HUES48 (cell line): Measurements from ENCODE around the gene COMMD8.

Experiments
- H3K27ac ChIP-seq: one replicate; pipeline ENCODE4 v1.7.0; 2013; ENCODE audit warnings: low read depth, low read length, inconsistent platforms
- H3K27me3 ChIP-seq: 2 replicates; pipeline ENCODE4 v1.6.1; 2013; ENCODE audit warnings: mild to moderate bottlenecking, low read length; ENCODE audit not compliant: control insufficient read depth, insufficient read depth
- H3K36me3 ChIP-seq: 2 replicates; pipeline ENCODE4 v1.6.1; 2013; ENCODE audit warnings: low read length; ENCODE audit not compliant: control insufficient read depth, insufficient read depth
- H3K4me1 ChIP-seq: 2 replicates; pipeline ENCODE4 v1.6.1; 2013; ENCODE audit warnings: mild to moderate bottlenecking, low read length; ENCODE audit not compliant: control insufficient read depth, insufficient read depth
- H3K4me3 ChIP-seq: 2 replicates; pipeline ENCODE4 v1.5.1; 2013; ENCODE audit warnings: mild to moderate bottlenecking, low read depth, low read length
- H3K9ac ChIP-seq: 2 replicates; pipeline ENCODE4 v1.6.1; 2013; ENCODE audit warnings: mild to moderate bottlenecking, low read depth, low read length, moderate library complexity
- H3K9me3 ChIP-seq: 2 replicates; pipeline ENCODE4 v1.6.1; 2013; ENCODE audit warnings: low read length; ENCODE audit not compliant: control insufficient read depth, insufficient read depth

COMMD8 gene

DNA sequence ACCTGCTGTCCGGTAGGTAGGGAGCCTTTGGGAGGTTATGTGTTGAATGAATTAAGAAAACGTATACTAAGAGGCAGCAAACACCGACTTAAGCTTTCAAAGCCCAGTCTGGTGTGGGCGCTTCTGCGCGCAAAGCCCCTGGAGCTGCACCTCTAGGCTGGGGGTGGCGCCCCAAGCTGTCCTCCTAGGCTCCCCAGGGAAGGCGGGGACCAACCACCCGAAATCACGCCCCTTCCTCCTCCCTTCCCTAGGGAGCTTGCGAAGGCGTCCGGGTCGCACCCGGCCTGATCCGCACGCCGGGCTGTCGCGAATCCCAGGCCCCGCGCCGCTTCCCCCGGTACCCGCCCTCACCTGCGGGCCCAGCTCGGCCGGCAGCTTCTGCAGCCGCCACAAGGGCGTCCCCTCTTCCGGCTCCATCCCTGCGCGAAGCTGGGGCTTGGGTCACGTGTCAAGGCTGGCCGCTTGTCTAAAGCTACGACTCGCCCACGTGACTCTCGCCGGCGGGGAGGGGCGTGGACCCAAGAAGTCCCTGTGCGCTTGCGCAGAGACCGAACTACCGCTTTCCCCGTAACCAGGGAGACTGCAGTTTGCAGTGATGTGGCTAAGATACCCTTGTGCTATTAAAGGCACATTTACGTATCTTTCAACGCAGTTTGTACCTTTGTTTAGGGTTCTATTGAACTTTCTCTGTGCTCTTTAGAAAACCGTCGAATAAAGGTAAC, at the start of gene COMMD8:
TSS of gene COMMD8 (minus strand) at position 468 of the 722 bp plus-strand sequence. CDS start at position 417, 51 bp downstream.
- no peaks in the 10 kb centered on the region for H3K9me3 ChIP-seq
- H3K4me1 ChIP-seq = peaks cover 10% of the 10 kb centered on the region; the same call in 1 of the 2 replicates
- peak within 1 kb of the TSS; percentile 62 for H3K9ac ChIP-seq

DNA sequence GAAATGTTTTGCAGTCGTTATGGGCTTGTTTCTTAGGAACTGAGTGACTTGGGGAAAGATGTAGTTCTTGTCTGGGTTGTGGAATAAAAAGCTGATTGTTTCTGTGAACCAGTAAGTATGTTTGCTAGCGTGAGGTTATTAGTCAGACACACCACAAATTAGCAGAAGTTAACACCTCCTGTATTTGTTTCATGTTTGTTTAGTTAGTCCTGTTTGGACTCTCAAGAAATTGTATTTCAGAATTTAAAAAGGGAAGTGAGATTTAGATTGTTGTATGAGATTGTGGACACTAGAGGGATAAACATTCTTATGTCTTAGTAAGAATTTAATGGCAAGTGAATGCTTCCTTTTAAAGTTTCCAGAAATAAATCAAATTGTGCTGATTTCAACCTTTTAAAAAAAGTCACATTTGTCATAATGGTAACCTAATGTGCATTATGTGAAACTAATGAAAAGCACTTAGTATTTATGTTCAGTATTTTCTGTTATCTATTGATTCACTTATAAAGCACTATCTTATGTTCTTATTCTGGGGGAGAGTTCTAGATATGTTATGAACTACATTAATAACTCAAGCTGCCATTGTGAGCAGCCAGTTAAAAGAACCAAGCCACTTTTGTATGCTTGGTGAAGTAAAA, 47.1 kb upstream of the COMMD8 start:
- Histone ChIP-seq H3K9me3 (no peaks in the 10 kb centered on the region), H3K4me1 (peaks cover 14% of the 10 kb centered on the region), H3K27me3 (no peaks in the 10 kb centered on the region), H3K36me3 (no peaks in the 10 kb centered on the region), H3K4me3 (no peak overlapping the region), H3K27ac (no peak overlapping the region), H3K9ac (no peak overlapping the region)

More for the DNA sequence above, at the start of gene COMMD8:
- Histone ChIP-seq H3K27me3 (no peaks in the 10 kb centered on the region), H3K27ac (peak within 1 kb of the TSS; percentile 70), H3K36me3 (no peaks in the 10 kb centered on the region), H3K4me3 (peak within 1 kb of the TSS; percentile 88)

GRCh38 chr4:47505666-47506065, 42.2 kb upstream of the COMMD8 start:
- Histone ChIP-seq H3K4me3 (no peak overlapping the region), H3K9ac (no peak overlapping the region), H3K27ac (no peak overlapping the region), H3K27me3 (no peaks in the 10 kb centered on the region), H3K36me3 (no peaks in the 10 kb centered on the region), H3K9me3 (no peaks in the 10 kb centered on the region), H3K4me1 (peaks cover 14% of the 10 kb centered on the region)

- no peaks in the 10 kb centered on the region for H3K9me3 ChIP-seq
- H3K36me3 ChIP-seq = no peaks in the 10 kb centered on the region
- no peak overlapping the region for H3K9ac ChIP-seq
- no peak overlapping the region for H3K4me3 ChIP-seq
- no peak overlapping the region for H3K27ac ChIP-seq
- no peaks in the 10 kb centered on the region for H3K27me3 ChIP-seq
- H3K4me1 ChIP-seq = peaks cover 8% of the 10 kb centered on the region
Measured at GRCh38 chr4:47505147-47505546, 41.6 kb upstream of the COMMD8 start.

DNA sequence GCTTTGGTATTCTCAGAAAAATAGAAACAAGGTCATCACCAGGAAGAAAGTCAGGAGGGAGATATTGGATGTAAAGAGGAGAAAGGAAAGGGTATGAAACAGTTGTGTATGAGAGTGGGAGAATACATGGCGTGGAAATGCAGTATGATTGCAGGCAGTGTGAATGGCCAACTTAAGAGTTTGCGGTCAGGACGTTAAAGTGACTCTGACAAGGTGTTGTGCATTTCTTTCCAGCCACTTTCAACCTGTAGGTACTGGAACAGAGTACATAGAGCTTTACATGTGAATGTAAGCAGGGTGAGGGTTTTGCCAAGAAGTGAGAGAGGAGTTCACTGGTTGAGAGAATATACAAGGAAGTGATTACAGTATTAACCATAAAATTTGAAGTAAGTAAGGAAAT, 37.3 kb upstream of the COMMD8 start:
- Histone ChIP-seq H3K36me3 (no peaks in the 10 kb centered on the region), H3K4me3 (no peak overlapping the region), H3K27me3 (no peaks in the 10 kb centered on the region), H3K27ac (no peak overlapping the region), H3K4me1 (no peaks in the 10 kb centered on the region), H3K9me3 (no peaks in the 10 kb centered on the region), H3K9ac (no peak overlapping the region)

GRCh38 chr4:47499700-47500099, 36.2 kb upstream of the COMMD8 start:
- H3K36me3 ChIP-seq = no peaks in the 10 kb centered on the region
- H3K27me3 ChIP-seq = no peaks in the 10 kb centered on the region
- no peaks in the 10 kb centered on the region for H3K9me3 ChIP-seq
- H3K4me1 ChIP-seq = no peaks in the 10 kb centered on the region
- no peak overlapping the region for H3K27ac ChIP-seq
- no peak overlapping the region for H3K9ac ChIP-seq
- H3K4me3 ChIP-seq = no peak overlapping the region

DNA sequence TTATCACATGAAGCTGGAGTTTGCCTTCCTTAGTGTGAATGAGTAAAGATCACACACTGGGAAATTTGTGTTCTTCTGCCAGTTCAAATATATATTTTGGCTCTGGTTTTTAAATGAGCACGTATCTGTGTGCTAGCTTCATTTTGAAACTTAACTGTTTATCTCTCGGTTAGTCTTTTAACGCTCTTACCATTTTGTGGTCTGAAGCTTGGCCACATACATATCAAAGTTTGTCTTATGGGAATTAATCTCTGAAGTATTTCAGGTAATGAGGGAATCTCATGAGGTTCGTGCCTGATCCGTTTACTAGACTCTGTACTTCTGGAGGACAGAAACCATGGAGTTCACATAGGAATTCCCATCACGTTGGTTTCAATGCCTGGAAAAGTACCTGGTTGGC, 35.4 kb upstream of the COMMD8 start:
- no peaks in the 10 kb centered on the region for H3K4me1 ChIP-seq
- no peak overlapping the region for H3K9ac ChIP-seq
- no peak overlapping the region for H3K27ac ChIP-seq
- no peaks in the 10 kb centered on the region for H3K27me3 ChIP-seq
- no peaks in the 10 kb centered on the region for H3K9me3 ChIP-seq
- no peaks in the 10 kb centered on the region for H3K36me3 ChIP-seq
- H3K4me3 ChIP-seq = no peak overlapping the region

GRCh38 chr4:47494124-47494430, 30.6 kb upstream of the COMMD8 start:
- no peak overlapping the region for H3K9ac ChIP-seq
- H3K36me3 ChIP-seq = no peaks in the 10 kb centered on the region
- no peak overlapping the region for H3K4me3 ChIP-seq
- no peaks in the 10 kb centered on the region for H3K9me3 ChIP-seq
- no peaks in the 10 kb centered on the region for H3K4me1 ChIP-seq
- no peaks in the 10 kb centered on the region for H3K27me3 ChIP-seq
- no peak overlapping the region for H3K27ac ChIP-seq

GRCh38 chr4:47493238-47494123, 30.0 kb upstream of the COMMD8 start:
- Histone ChIP-seq H3K9me3 (no peaks in the 10 kb centered on the region), H3K4me3 (no peak overlapping the region), H3K27ac (no peak overlapping the region), H3K4me1 (no peaks in the 10 kb centered on the region), H3K27me3 (no peaks in the 10 kb centered on the region), H3K9ac (no peak overlapping the region), H3K36me3 (no peaks in the 10 kb centered on the region)

- Histone ChIP-seq H3K4me3 (no peak overlapping the region), H3K9ac (no peak overlapping the region), H3K27me3 (peaks cover 6% of the 10 kb centered on the region; the same call in 1 of the 2 replicates), H3K27ac (no peak overlapping the region), H3K4me1 (no peaks in the 10 kb centered on the region), H3K9me3 (no peaks in the 10 kb centered on the region), H3K36me3 (no peaks in the 10 kb centered on the region)
Measured at GRCh38 chr4:47490550-47490949, 27.0 kb upstream of the COMMD8 start.

DNA sequence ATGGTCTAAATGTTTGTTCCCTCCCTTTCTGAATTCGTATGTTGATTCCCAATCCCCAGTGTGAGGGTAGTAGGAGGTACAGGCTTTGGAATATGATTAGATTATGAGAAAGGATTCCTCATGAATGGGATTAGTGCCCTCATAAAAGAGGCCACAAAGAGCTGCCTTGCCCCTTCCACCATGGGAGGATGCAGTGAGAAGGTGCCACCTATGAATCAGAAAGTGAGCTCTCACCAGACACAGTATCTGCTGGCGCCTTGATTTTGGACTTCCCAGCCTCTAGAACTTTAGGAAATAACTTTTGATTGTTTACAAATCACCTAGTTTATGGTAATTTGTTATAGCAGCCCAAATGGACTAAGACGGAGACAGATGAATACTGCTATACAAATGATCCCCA, 25.2 kb upstream of the COMMD8 start:
- Histone ChIP-seq H3K36me3 (no peaks in the 10 kb centered on the region), H3K4me1 (no peaks in the 10 kb centered on the region), H3K27me3 (peaks cover 6% of the 10 kb centered on the region; the same call in 1 of the 2 replicates), H3K27ac (no peak overlapping the region), H3K9me3 (no peaks in the 10 kb centered on the region), H3K4me3 (no peak overlapping the region), H3K9ac (no peak overlapping the region)
